Measurements from ENCODE around the gene PRRT1. TPM values are rescaled to one million over a fixed set of nuclear protein-coding genes. Genes with fewer than 3 reads are reported as not detected.

Gene PRRT1
- total RNA-seq (ENCODE audit: low replicate concordance), result 0.08 and 0.12 TPM in 2 replicates

GRCh38 chr6:32151863-32152768, at the start of gene PRRT1:
Gene PRRT1 (minus strand): TSS chr6:32151939. CDS start chr6:32151827, 112 bp downstream.

DNA sequence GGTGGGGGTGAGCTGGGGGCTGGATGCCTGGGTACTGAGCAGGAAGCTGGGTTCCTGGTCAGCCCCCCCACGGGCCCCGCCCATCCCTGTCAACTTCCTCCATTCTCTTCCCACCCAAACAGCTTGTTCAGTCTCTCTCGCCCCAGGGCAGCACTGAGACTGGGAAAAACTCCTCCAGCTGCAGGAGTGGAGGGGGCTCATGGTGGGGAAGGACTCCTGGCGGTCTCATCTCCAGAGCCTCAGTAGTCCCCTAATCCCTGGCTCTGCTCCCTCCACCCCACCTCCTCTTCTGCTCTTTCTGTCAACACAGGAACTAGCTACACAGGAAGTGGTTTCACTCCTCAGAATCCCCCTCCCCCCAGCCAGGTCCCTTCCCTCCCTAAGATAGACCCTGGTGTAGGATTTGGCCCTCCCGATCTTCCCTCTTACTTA, 40.9 kb upstream of the PRRT1 start, which contains the start of gene GPSM3:
GPSM3 (minus strand) TSS at position 36 of the 432 bp plus-strand sequence. CDS start 130 bp downstream, outside the sequence.

DNA sequence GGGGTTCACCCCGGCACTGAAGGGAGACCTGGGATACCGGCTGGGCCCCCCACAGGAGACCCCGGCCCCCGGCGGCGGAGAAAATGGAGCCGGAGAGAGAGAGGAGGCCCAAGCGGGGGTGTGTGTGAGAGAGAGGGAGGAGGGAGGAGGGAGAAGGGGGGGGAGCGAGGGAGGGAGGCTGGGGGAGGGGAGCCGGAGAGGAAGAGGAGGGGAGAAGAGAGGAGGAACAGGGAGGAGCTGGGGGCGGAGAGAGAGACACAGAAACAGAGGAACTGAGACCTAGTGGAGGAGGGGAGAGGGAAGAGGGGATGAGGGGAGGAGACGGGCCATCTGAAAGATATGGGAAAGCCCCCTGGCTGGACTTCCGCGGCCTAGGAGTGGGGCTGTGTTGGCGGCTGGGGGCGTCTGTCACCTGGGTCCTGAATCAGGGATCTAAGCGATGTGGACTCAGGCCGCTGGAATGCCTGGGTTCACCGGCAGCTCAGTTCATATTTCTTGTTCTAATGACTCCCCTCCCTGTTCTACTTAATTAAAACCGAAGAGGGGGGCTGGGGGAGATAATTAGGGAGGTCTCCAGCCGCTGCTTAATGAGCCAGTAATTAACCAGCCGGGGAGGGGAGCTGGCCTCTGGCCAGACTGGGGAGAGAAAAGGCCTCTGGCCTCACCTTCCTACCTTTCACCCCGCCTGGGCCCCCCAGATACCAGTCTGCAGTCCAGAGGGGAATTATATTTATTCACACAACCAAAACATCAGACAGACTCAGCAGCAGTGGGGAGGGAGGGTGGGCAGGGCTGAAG, 38.5 kb upstream of the PRRT1 start, which contains the start of gene PBX2:
PBX2 (minus strand) TSS at position 149 of the 798 bp plus-strand sequence. CDS start 287 bp downstream, outside the sequence.

DNA sequence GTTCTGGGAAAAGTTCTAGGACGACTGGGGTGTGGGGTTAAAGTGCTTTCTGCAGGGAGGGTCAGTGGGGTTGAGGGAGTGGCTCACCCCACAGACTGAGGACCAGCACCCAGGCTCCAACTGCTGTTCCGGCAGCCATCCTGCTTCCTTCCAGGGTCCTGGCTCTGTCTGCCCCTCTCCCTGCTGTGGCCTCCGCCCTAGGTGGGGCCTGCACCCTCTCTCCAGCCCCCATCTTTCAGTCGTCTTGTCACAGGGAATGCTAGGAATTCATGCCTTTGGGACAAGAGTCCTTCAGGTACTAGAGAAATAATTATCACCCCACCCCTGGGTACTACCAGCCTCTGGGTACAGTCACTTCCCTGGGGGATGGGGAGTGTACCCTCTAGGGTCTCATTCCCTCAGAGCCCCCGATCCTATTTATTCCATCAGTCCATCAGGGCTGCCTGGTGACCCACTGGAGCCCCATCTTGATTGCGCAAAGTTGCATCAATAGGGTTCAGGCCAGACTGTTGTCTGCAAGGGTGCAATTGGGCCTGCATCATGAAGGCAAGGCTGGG, 32.4 kb upstream of the PRRT1 start, which contains the start of gene AGER:
AGER (minus strand) TSS at position 170 of the 557 bp plus-strand sequence; CDS start at position 139, 31 bp downstream.

DNA sequence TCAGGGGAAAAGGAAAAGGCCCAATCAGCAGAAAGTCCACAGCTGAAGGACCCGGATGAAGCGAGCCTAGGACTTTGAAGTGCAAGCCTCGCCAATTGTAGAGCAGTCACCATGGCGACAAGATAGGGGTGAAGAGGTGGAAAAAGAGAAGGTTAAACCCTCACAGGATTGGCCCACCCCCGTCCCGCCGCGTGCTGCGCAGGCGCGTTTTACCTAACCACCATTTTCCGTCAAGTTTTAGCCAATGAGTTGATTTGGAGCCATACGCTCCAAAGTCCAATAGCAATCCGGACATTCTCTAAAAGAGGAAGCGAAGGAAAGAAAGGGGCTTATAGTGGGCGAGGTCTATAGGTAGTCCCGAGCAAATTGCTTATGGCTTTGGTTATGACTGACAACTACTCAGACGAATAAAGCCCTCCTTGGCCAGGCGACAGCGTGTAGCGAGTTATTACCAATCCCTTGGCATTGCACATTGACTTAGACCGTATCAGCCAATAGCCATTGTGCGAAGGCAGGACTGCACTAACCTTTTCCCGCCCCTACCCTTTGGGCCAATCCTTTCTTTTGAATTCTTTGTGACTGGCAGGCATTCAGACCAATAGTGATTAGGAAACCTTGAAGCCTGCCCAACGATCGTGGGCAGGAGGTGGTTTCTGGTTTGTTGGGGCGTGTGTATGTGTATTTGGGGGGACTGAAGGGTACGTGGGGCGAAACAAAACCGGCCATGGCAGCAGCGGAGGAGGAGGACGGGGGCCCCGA, 26.2 kb upstream of the PRRT1 start, which contains the start of gene RNF5:
RNF5 (plus strand) TSS at position 618 of the 759 bp plus-strand sequence; CDS start at position 725, 107 bp downstream.

GRCh38 chr6:32175711-32176475, 24.2 kb upstream of the PRRT1 start, which contains the start of gene AGPAT1:
Gene AGPAT1 (minus strand): TSS chr6:32176084. CDS start chr6:32171496, 4,588 bp downstream.

DNA sequence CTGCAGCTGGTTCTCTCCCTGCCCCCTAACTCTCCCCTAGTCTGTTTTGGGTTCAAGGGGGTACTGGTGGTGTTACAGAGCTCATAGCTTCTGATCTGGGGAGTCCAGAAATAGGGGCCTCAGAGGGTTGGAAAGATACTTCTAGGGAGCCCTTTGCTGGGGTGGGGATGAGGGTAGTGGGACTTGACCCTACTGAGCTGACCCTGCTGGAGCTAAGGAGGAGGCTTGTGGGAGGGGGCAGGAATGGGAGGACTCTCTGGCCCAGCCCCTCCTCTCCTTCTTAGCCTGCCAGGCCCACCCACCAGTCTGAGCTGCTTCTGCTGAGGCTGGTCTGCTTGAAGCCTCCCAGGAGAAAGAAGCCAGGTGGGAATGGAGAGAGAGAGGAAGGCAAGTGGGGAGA, 12.6 kb upstream of the PRRT1 start, which contains the start of gene EGFL8:
EGFL8 (plus strand) TSS at position 301 of the 400 bp plus-strand sequence. CDS start 1,571 bp downstream, outside the sequence.

GRCh38 chr6:32153564-32154513, 2.1 kb upstream of the PRRT1 start, which contains the start of gene PPT2:
Gene PPT2 (plus strand): TSS chr6:32154141. CDS start chr6:32154595, 454 bp downstream.

DNA sequence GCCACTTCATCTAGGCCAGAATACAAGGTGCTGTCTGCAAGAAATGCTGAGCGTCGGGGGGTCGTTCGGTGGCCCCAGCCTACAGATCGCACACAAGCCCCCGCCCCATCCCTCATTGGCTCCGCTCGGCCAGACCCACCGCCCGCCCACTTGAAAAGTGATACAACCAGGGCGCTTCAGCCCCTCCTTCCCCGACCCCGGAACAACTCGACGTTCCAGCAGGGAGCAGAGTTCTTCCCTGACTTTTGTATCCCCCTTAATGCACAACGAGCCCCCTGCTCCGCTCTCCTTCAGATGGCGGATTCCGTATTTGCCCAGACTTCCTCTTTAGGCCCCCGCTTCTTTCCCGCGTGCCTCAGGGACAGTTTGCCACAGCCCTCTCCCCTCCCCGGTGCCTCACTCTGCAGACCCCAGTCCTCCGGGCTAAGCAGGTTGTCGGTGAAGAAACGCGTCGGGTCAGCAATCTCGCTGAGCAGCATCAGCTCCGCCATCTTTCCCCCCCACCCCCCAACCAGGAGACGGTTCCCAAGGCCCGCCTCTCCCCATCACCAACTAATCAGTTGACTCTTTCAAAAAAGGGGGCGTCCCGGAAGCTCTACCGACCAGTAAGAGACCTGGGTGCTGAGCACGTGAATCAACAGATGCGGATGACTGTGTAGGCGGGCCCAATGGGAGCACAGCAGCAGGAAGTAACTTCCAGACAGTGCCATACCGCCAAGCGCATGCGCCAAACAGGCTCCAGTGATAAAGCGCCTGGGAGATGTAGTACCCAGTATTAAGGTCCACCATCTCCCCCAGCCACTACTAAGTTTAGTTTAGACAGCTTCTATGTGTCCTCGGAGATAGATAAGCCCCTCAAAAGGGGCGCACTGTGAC, 23.8 kb downstream of the PRRT1 start, which contains the start of gene ATF6B:
ATF6B (minus strand) TSS at position 530 of the 876 bp plus-strand sequence; CDS start at position 491, 39 bp downstream.

GRCh38 chr6:32109114-32109764, 42.5 kb downstream of the PRRT1 start, which contains the start of gene TNXB:
Gene TNXB (minus strand): TSS chr6:32109338. CDS start chr6:32098198, 11,140 bp downstream.

Other genes with a start within 250 kb of the PRRT1 start
- 6.2 and 12.4 TPM in 2 replicates for gene ZBTB12, start 249.9 kb downstream of the PRRT1 start, total RNA-seq (ENCODE audit: low replicate concordance)
- gene C2, start 224.2 kb downstream of the PRRT1 start, total RNA-seq (ENCODE audit: low replicate concordance), result 0.90 and 26.7 TPM in 2 replicates
- gene CFB, start 205.8 kb downstream of the PRRT1 start, total RNA-seq (ENCODE audit: low replicate concordance), result 15.0 and 108 TPM in 2 replicates
- 77.8 and 109 TPM in 2 replicates for gene NELFE, start 193.0 kb downstream of the PRRT1 start, total RNA-seq (ENCODE audit: low replicate concordance)
- 48.6 and 68.8 TPM in 2 replicates for gene SKIC2, start 192.8 kb downstream of the PRRT1 start, total RNA-seq (ENCODE audit: low replicate concordance)
- 6.9 and 12.9 TPM in 2 replicates for gene DXO, start 179.8 kb downstream of the PRRT1 start, total RNA-seq (ENCODE audit: low replicate concordance)
- 3.7 and 23.1 TPM in 2 replicates for gene C4A, start 169.9 kb downstream of the PRRT1 start, total RNA-seq (ENCODE audit: low replicate concordance)
- 3.2 and 24.0 TPM in 2 replicates for gene C4B, start 137.1 kb downstream of the PRRT1 start, total RNA-seq (ENCODE audit: low replicate concordance)
- gene CYP21A2, start 113.5 kb downstream of the PRRT1 start, total RNA-seq (ENCODE audit: low replicate concordance), result 0.08 TPM in 1 of 2 replicates, not detected in the other
- gene TNXB, start 42.6 kb downstream of the PRRT1 start, total RNA-seq (ENCODE audit: low replicate concordance), result 1.1 and 55.9 TPM in 2 replicates
- gene ATF6B, start 23.7 kb downstream of the PRRT1 start, total RNA-seq (ENCODE audit: low replicate concordance), result 8.6 and 11.2 TPM in 2 replicates
- 5.1 TPM in 2 replicates for gene FKBPL, start 21.7 kb downstream of the PRRT1 start, total RNA-seq (ENCODE audit: low replicate concordance)
- 16.5 and 38.4 TPM in 2 replicates for gene PPT2, start 2.2 kb upstream of the PRRT1 start, total RNA-seq (ENCODE audit: low replicate concordance)
- 0.75 and 3.5 TPM in 2 replicates for gene EGFL8, start 12.7 kb upstream of the PRRT1 start, total RNA-seq (ENCODE audit: low replicate concordance)
- 16.8 and 18.8 TPM in 2 replicates for gene AGPAT1, start 24.1 kb upstream of the PRRT1 start, total RNA-seq (ENCODE audit: low replicate concordance)
- gene RNF5, start 26.5 kb upstream of the PRRT1 start, total RNA-seq (ENCODE audit: low replicate concordance), result 29.3 and 31.0 TPM in 2 replicates
- 0.15 TPM in 1 of 2 replicates, not detected in the other for gene AGER, start 32.3 kb upstream of the PRRT1 start, total RNA-seq (ENCODE audit: low replicate concordance)
- 19.5 and 24.7 TPM in 2 replicates for gene PBX2, start 38.3 kb upstream of the PRRT1 start, total RNA-seq (ENCODE audit: low replicate concordance)
- gene GPSM3, start 40.7 kb upstream of the PRRT1 start, total RNA-seq (ENCODE audit: low replicate concordance), result 0.35 and 1.4 TPM in 2 replicates
- gene NOTCH4, start 72.1 kb upstream of the PRRT1 start, total RNA-seq (ENCODE audit: low replicate concordance), result 0.82 and 1.5 TPM in 2 replicates
- gene TSBP1, start 220.0 kb upstream of the PRRT1 start, total RNA-seq (ENCODE audit: low replicate concordance), result not detected in 2 replicates